ENCODE measurements around the gene FANCE.
A peak's percentile ranks its signal among the peaks of the same experiment; 100 is the strongest.

Gene FANCE

GRCh38 chr6:35468980-35469750 lies 17.0 kb downstream of the FANCE start:
- DNase-seq: no peak

DNA sequence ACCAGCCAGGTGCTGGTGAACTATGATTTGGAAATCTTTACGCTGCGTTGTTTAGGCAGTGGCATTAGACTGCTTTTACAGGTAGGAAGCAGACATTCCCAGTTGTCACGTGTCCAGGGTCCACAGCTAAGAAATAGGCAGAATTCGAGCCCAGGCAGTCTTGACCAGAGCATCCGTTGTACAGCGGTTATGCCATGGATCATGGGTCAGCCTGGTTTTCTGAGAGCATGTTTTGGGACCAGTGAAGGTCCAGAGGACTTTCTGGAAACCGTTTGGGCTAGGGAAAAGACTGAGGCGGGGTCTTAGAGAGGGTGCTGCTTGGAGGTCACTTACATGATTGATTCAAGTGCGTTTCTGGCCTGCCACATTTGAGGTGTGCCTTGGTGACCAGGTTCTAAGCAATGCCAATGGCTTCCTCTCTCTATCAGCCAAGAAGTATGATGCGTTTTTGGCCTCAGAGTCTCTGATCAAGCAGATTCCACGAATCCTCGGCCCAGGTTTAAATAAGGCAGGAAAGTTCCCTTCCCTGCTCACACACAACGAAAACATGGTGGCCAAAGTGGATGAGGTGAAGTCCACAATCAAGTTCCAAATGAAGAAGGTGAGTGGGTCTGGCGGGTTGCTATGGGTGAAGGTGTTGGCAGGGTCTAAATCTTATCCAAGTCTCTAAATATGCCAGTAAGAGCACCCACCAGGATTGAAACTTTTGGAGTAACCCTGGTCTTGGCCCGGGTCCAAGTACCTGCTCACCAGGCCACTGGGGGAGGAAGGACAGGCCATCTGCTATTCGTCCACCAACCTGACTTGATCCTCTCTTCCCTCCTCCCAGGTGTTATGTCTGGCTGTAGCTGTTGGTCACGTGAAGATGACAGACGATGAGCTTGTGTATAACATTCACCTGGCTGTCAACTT lies 17.9 kb downstream of the FANCE start:
- no peak for DNase-seq

GRCh38 chr6:35470663-35471120 lies 18.6 kb downstream of the FANCE start:
- no peak for DNase-seq

DNA sequence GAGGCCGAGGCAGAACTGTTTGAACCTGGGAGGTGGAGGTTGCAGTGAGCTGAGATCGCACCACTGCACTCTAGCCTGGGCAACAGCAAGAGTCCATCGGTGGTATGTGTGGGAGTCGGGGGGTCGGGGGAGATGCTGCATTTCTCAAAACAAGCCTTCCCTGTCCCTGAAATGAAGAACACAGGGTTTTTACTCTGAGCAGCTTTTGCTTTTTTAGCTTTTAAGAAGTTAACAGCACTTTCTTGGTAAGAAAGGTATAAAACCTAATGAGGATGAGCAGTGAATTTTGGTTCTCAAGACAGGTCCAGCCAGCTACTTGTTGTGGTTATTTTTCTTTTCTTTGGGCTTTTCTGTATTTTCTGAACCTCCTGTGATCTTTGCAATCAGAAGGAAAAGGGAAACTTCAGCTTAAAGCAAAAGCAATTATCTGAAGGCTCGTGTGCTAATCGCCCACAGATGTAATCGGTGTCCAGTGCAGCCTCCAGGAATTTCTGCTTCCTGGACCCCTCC lies 19.8 kb downstream of the FANCE start:
- DNase-seq: no peak

- DNase-seq: no peak
Observed at GRCh38 chr6:35473075-35473849, 21.1 kb downstream of the FANCE start.

DNA sequence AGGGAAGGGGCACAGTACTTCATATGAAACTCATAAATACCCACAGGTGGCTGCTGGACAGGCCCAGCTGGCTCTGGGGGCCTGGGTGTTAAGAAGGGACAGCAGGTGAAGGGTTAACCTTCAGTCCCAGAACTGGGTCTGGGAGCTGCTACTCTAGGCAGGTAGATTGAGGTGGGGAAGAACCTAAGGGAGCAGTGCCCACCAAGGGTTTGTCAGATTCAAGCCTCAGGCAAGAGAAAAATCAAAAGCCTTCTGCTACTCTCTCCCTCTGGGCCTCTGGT lies 21.7 kb downstream of the FANCE start:
- DNase-seq: no peak

GRCh38 chr6:35474131-35474941 lies 22.2 kb downstream of the FANCE start:
- no peak for DNase-seq

- no peak for DNase-seq
Observed at GRCh38 chr6:35474942-35475570, 22.9 kb downstream of the FANCE start.

GRCh38 chr6:35475573-35475972 lies 23.4 kb downstream of the FANCE start:
- DNase-seq: no peak

DNA sequence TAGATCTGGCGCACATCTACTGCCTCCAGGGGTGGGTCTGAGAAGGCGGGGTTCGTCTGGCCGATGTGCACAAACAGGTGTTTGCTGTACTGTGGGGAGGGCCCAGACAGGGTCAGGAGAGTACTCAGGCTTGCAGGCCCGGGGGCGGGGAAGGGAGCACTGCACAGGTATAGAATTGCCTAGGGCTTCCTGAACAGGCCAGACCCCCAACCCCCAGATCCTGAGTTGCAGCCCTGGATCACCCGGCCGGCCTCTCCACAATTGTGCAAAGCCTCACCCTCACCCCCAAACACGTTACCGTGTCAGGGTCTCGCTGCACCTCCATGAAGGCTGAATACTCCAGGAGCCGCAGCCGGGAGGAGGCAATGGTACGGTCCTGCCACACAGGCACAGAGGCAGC lies 23.9 kb downstream of the FANCE start:
- DNase-seq: no peak

DNA sequence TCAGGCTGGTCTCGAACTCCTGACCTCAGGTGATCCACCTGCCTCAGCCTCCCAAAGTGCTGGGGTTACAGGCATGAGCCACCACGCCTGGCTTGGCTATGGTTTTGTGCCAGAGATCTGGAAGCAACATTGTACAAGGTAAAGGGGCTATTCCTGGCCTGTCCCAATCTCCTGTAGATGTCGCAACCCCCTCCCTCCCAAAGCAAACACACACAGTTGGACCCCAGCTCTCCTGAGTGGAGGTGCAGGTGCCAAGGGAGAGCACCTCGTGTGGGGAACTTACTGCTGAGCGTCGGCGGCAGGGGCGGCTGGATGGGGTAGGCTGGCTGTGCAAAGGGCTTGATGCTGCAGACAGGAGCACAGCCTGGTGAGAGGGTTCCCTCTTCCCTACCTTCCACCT lies 24.9 kb downstream of the FANCE start:
- no peak for DNase-seq

- peak; percentile 21 for DNase-seq
Observed at GRCh38 chr6:35477551-35478179, 25.5 kb downstream of the FANCE start.

DNA sequence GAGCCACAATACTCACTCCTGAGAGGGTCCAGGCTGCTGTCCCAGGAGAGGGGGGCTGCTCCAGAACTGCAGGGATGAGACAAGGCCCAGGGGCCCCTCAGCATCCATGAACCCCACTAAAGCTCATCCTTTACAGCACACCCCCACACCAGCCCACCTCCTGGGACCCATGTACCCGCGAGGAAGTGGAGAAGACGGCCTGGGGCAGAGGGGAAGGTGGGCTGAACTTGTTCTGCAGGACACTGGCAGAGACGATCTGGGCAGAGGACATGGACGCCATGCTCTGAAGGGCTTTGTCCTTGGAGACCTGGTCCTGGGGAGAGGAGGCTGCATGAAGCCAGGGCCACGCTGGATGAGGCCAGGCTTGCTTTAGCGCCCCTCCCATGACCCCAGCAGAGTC lies 26.1 kb downstream of the FANCE start:
- DNase-seq: no peak

DNA sequence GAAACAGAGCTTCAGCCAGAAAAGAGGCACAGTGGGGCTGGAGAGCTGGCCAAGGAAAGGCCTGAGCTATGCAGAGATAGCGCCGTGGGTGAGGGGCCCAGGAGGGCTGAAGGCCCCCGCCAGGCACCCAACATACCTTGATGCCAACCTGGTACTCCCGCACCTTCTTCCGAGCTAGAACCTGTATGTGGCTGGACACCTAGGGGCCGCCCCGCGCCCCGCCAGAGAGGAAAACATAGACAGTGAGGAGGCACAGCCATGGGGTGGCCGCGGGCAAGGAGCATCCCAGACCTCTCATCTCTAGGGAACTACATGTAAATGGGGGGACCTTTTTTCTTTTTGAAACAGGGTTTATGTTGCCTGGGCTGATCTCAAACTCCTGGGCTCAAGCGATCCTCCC lies 28.0 kb downstream of the FANCE start:
- DNase-seq: no peak

- no peak for DNase-seq
Observed at GRCh38 chr6:35481226-35481625, 29.1 kb downstream of the FANCE start.

DNA sequence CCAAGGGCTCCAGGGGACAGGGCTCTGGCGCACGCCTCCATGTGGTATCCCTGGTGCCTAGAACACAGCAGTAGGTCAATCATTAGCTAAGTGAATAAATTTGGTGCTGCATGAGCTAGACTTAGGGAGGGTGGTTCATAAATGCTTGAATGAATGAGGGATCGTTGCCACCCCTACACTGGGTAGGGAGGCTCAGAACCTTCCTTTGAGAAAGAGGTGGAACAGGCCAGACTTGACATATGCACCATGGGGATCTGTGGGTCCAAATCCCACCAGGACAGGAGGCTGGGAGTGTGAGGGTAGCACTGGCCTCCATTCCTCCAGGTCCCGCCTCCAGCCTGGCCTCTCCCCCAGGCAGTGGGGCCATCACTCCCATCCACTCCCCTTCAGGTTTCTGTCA lies 30.9 kb downstream of the FANCE start:
- DNase-seq: no peak

- no peak for DNase-seq
Observed at GRCh38 chr6:35483490-35483889, 31.4 kb downstream of the FANCE start.

DNA sequence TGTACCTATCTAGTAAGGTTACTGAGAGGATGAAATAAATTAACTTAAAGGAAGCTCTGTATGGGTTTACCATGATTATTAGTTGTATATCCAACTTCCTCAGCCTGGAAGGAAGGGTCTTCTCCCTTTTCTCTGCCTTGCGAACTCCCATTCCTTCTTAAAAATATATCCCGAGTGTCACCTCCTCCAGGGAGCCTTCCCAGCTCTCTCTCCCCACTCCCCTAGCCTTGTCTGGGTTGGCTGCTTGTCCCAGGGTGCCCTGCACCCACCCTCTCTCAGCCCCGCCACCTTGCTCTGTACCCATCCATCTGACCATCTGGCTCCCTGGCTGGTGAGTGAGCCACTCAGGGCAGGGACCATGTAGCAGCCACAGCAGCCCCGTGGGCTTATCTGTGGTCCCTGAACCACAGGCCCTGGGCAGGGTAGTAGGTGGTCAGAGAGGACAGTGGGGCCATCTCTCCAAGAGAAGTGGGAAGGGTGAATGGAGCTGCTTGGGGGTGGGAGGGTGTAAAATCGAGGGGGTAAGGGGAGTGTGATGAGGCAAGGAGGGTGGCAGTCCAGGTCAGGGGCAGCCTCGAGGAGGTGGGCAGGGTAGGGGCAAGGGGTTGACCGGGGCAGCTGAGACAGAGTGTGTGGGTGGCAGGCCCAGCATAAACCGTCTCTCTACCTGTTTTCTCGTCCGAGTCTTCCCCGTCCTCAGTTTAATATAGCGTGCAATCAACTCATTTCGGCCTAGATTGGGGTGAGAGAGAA lies 31.9 kb downstream of the FANCE start:
- no peak for DNase-seq

DNA sequence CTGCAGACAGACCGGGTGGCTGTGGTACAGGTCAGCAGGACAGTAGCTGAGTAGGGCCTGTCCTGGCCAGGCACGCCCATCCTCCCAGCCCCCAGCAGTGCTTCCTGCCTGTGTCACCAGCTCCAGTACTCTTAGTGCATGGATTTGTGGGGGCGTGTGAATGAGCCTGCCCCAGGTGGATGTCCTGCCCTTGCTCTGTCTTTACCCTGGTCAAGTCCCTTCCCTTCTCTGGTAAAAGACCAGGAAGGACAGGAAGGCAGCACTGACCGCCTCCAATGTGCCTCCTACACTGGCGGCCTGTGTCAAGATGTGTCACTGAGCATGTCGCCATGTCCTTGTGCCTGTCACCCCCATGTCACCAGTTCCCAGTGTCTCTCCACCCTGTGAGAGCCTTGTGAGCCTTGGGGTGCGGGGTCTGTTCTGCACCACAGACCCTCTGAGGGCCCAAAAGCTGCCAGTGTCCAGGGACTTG lies 32.8 kb downstream of the FANCE start:
- no peak for DNase-seq

DNA sequence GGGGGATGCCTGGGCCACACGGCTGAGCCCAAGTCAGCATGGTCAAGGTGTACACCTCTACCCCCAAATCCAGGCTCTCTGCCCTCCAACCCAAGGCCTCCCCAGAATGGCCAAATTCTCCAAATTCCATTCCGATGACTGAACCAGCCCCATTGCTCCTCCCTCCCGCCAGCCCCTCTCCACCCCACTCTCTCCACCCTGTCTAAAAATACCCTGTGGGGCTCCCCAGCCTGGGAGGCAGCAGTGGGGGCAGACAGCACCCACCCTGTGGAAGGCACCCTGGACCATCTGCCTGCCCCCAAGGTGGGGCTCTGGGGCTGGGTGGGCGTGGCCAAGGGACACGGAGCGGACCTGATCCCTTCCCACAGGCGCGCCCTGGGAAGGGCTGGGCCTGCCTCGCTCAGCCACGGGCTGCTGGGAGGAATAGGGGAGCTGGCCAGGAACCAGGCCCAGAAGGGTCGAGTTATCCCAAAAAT lies 33.3 kb downstream of the FANCE start:
- DNase-seq: no peak
